SU-DHL-6 (cell line): ENCODE measurements around the gene GPR107.

ENCODE experiments used
- H2AFZ ChIP-seq: fragments of 200-600 bp; sonication (generic); 2 replicates; pipeline ENCODE4 v1.6.1; 2014; ENCODE audit warnings: low read depth, mild to moderate bottlenecking, moderate library complexity, mixed read lengths, antibody characterized with exemption, low read length; ENCODE audit not compliant: severe bottlenecking
- H3F3A ChIP-seq: fragments of 200-600 bp; shearing (Covaris generic); 2 replicates; pipeline ENCODE4 v1.6.0; 2016; ENCODE audit warnings: antibody characterized with exemption, mild to moderate bottlenecking; ENCODE audit not compliant: insufficient read depth
- H3K27ac ChIP-seq: fragments of 200-600 bp; sonication (generic); 2 replicates; pipeline ENCODE4 v1.5.1; 2016; ENCODE audit warnings: low read depth, mild to moderate bottlenecking, low read length, moderate library complexity, mixed read lengths
- H3K27me3 ChIP-seq: fragments of 200-600 bp; sonication (generic), shearing (Covaris generic); 2 replicates; pipeline ENCODE4 v1.6.0; 2014; ENCODE audit warnings: mild to moderate bottlenecking, low read length
- H3K36me3 ChIP-seq: fragments of 200-600 bp; sonication (generic); 2 replicates; pipeline ENCODE4 v1.6.1; 2014; ENCODE audit warnings: mild to moderate bottlenecking, low read length, mixed read lengths
- H3K4me2 ChIP-seq: fragments of 300-600, 200-600 bp; shearing (Covaris generic), sonication (generic); 2 replicates; pipeline ENCODE4 v1.6.0; 2014; ENCODE audit warnings: low read length, low read depth, mild to moderate bottlenecking; ENCODE audit not compliant: poor library complexity, severe bottlenecking
- H3K4me3 ChIP-seq: fragments of 200-600 bp; sonication (generic); 2 replicates; pipeline ENCODE4 v1.5.1; 2014; ENCODE audit warnings: antibody characterized with exemption, low read length, mild to moderate bottlenecking, mixed read lengths; ENCODE audit not compliant: insufficient read depth, poor library complexity, severe bottlenecking
- H3K79me2 ChIP-seq: fragments of 200-600 bp; sonication (generic); 2 replicates; pipeline ENCODE4 v1.6.1; 2014; ENCODE audit warnings: mild to moderate bottlenecking, low read length, moderate library complexity; ENCODE audit not compliant: insufficient read depth
- H3K9ac ChIP-seq: fragments of 200-600 bp; sonication (generic); 2 replicates; pipeline ENCODE4 v1.7.0; 2014; ENCODE audit warnings: mild to moderate bottlenecking, low read length
- H3K9me2 ChIP-seq: fragments of 200-600 bp; sonication (generic); replicated peaks from 2 replicates; pipeline ENCODE4 v1.6.1; 2014; ENCODE audit warnings: low read length; ENCODE audit not compliant: insufficient read depth
- H3K9me3 ChIP-seq: fragments of 200-600 bp; sonication (generic); 2 replicates; pipeline ENCODE4 v1.6.1; 2014; ENCODE audit warnings: low read length, mixed read lengths; ENCODE audit not compliant: insufficient read depth
- H4K20me1 ChIP-seq: fragments of 200-600 bp; sonication (generic); 2 replicates; pipeline ENCODE4 v1.6.1; 2014; ENCODE audit warnings: low read depth, mild to moderate bottlenecking, antibody characterized with exemption, low read length, moderate library complexity, mixed read lengths
- EZH2phosphoT487 ChIP-seq: fragments of 200-600 bp; sonication (generic), shearing (Covaris generic); conservative IDR thresholded peaks from 2 replicates; pipeline ENCODE4 v1.6.1; 2018; ENCODE audit warnings: mild to moderate bottlenecking, antibody characterized with exemption, low read length, moderate library complexity, mixed read lengths
- TF ChIP-seq, protein P1 (sequence below): fragments of 200-600 bp; sonication (generic); IDR thresholded peaks from one replicate; pipeline ENCODE4 v1.5.1; 2017; ENCODE audit warnings: antibody characterized with exemption, mild to moderate bottlenecking, low read length, moderate library complexity; ENCODE audit not compliant: insufficient read depth, poor library complexity, severe bottlenecking

GPR107 gene

GRCh38 chr9:130183133-130183762 is 129.5 kb downstream of the GPR107 start:
- H3K27ac ChIP-seq = no peak overlapping the region
- TF ChIP-seq, protein P1, sequence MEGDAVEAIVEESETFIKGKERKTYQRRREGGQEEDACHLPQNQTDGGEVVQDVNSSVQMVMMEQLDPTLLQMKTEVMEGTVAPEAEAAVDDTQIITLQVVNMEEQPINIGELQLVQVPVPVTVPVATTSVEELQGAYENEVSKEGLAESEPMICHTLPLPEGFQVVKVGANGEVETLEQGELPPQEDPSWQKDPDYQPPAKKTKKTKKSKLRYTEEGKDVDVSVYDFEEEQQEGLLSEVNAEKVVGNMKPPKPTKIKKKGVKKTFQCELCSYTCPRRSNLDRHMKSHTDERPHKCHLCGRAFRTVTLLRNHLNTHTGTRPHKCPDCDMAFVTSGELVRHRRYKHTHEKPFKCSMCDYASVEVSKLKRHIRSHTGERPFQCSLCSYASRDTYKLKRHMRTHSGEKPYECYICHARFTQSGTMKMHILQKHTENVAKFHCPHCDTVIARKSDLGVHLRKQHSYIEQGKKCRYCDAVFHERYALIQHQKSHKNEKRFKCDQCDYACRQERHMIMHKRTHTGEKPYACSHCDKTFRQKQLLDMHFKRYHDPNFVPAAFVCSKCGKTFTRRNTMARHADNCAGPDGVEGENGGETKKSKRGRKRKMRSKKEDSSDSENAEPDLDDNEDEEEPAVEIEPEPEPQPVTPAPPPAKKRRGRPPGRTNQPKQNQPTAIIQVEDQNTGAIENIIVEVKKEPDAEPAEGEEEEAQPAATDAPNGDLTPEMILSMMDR = no peak
- TF ChIP-seq EZH2phosphoT487 = no peak

GRCh38 chr9:130185017-130185416 is 131.3 kb downstream of the GPR107 start:
- Histone ChIP-seq H3K27me3 (no peaks in the 10 kb centered on the region), H3K27ac (no peak overlapping the region), H3K79me2 (no peaks in the 10 kb centered on the region), H3K36me3 (no peaks in the 10 kb centered on the region), H3K4me2 (no peak overlapping the region), H3K9ac (no peak overlapping the region), H3K9me3 (no peaks in the 10 kb centered on the region), H3F3A (no peaks in the 10 kb centered on the region), H3K9me2 (no peaks in the 10 kb centered on the region), H2AFZ (no peak overlapping the region), H3K4me3 (no peak overlapping the region), H4K20me1 (no peaks in the 10 kb centered on the region)
- no peak for TF ChIP-seq EZH2phosphoT487
- TF ChIP-seq, protein P1 = no peak

More at GRCh38 chr9:130183133-130183762, 129.5 kb downstream of the GPR107 start:
- H3K4me2 ChIP-seq = no peak overlapping the region
- no peak overlapping the region for H3K4me3 ChIP-seq
- H3F3A ChIP-seq = no peaks in the 10 kb centered on the region
- no peaks in the 10 kb centered on the region for H4K20me1 ChIP-seq
- no peaks in the 10 kb centered on the region for H3K9me2 ChIP-seq
- no peak overlapping the region for H3K9ac ChIP-seq
- H3K27me3 ChIP-seq = no peaks in the 10 kb centered on the region
- no peaks in the 10 kb centered on the region for H3K36me3 ChIP-seq
- no peak overlapping the region for H2AFZ ChIP-seq
- no peaks in the 10 kb centered on the region for H3K9me3 ChIP-seq
- no peaks in the 10 kb centered on the region for H3K79me2 ChIP-seq

DNA sequence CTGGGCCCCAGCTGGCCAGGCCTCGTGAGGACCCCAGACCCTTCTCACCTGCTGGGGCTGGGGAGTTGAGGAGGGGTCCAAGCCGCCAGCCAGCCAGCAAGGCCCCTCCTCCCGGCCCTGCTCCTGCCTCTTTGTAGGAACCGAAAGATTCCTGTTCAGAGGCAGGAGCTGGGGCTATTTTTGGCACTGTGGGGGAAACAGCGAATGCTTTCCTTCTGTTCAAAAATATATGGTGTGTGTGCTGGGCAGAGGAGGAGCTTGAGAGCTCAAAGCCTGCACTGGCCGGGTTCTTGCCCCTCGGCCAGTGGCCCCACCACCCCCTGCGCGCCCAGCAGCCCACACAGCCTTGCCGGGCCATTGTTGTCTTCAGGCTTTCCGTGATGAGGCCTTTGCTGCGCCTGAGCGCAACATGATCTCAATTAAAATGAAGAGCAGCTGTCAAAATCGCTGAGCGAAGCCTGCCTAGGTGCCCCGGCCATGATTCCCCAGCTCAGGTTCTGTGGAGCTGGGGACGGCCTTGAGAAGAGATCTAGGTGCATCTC is 131.9 kb downstream of the GPR107 start:
- H3K4me2 ChIP-seq = no peak overlapping the region
- no peaks in the 10 kb centered on the region for H3K9me2 ChIP-seq
- no peak overlapping the region for H3K4me3 ChIP-seq
- H4K20me1 ChIP-seq = no peaks in the 10 kb centered on the region
- TF ChIP-seq EZH2phosphoT487 = no peak
- TF ChIP-seq, protein P1 = no peak
- H3K9me3 ChIP-seq = no peaks in the 10 kb centered on the region
- no peaks in the 10 kb centered on the region for H3K27me3 ChIP-seq
- no peak overlapping the region for H2AFZ ChIP-seq
- H3K27ac ChIP-seq = no peak overlapping the region
- no peak overlapping the region for H3K9ac ChIP-seq
- H3K36me3 ChIP-seq = no peaks in the 10 kb centered on the region
- no peaks in the 10 kb centered on the region for H3F3A ChIP-seq
- H3K79me2 ChIP-seq = no peaks in the 10 kb centered on the region
